Left colon (tissue), 2 donors: Measurements from ENCODE around the gene CBFB. TPM values are rescaled to one million over a fixed set of nuclear protein-coding genes. Genes with fewer than 3 reads are reported as not detected.
"Not testable (repeated sequence)": the region's sequence is repeated elsewhere in the genome, so short reads cannot be mapped to it uniquely, and the experiment has no call there.

Experiments used
- ATAC-seq: fragments of 200-7000 bp; cut with Tn5 transposase; one replicate; pipeline ENCODE4 v1.9.1; 2020; ENCODE audit warnings: mild to moderate bottlenecking, moderate library complexity
- DNase-seq, 2 donors: peaks; one replicate each; pipeline ENCODE4 v3.0.0-alpha.2; 2020
- intact Hi-C, 2 donors: fragments of 100-400 bp; cut with DNase I in 1 of 2; cut with micrococcal nuclease in 1 of 2; formaldehyde crosslinking; loops; one replicate each; pipeline versions ENCODE4 v1.11.2 to v1.14.0; 2022; cut with DNase I, micrococcal nuclease
- long read RNA-seq: library from polyadenylated mRNA; unstranded; transcript quantifications from one replicate; pipeline ENCODE4 v2.0.0, GENCODE V29; 2021
- total RNA-seq, 2 donors: library from RNA; stranded (reverse); fragmentation: NEBNext Ultra II Directional; extraction: Animal tissue kit (Norgen Biotek cat#: 25700); gene quantifications; one replicate each; pipeline ENCODE4 v1.2.1, GENCODE V29; 2021
- donor health status: DM: no; HTN: no; CAD: no.
- donor health status: DM: yes; HTN: yes; CAD: no.

Gene CBFB
- total RNA-seq, result 10 to 100 TPM; 25.8 to 27.0 TPM
- long read RNA-seq, transcript CBFB-202 (6 exons, 2,971 nt), result minor isoform, 13 of 53 reads
- long read RNA-seq, transcript CBFB-201 (6 exons, 3,136 nt), result major isoform, 19 of 53 reads
- long read RNA-seq, partial matches to known transcripts, result 14 of 53 reads
- long read RNA-seq, other reads (novel, unspliced or antisense), result 6 of 53 reads

DNA sequence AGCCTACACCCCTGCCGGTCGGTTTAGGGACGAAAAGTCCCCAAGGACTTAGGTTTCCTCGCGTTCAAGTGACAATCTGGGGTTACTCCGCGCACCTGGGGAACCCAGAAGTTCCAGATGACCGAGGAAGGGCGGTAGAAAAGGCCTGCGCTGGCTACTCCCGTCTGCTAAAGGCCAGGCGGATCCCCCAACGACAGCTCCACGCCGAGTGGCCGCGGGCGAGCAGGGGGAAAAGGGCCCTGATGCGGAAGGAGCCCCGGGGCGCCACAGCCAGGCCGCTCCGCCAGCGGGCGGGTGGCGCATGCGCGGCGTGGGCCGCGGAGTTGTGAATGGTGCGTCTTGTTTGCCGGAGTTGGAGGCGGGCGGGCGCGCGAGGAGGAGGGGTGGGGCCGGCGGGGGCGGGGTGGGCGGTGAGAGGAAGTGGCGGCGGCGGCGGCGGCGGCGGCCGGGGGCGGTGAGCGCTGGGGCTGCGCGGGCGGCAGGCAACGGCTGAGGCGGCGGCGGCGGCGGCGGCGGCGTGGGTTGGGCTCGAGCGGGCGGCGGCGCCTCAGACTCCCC, at the start of gene CBFB:
TSS of gene CBFB (plus strand) at position 454 of the 558 bp plus-strand sequence. CDS start 259 bp downstream, outside the sequence.
- intact Hi-C loops, result no loop called here
- peak; percentile 93 for ATAC-seq
- peak; percentile 91 to 92 for DNase-seq

DNA sequence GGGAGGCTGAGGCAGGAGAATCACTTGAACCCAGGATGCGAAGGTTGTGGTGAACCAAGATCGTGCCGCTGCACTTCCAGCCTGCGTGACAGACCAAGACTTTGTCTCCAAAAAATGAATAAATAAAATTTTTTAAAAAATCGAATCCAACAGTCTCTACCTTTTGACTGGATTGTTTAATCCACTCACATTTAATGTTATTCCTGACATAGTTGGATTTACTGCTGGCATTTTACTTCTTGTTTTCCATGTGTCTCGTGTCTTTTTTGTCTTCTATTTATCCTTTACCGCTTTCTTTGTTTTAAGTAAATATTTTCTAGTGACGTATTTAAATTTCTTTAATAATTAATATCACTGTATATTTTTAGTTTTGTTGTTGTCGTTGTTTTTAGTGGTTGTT, 45.9 kb upstream of the CBFB start:
- intact Hi-C loops, result no loop called here
- no peak for ATAC-seq
- no peak for DNase-seq

DNA sequence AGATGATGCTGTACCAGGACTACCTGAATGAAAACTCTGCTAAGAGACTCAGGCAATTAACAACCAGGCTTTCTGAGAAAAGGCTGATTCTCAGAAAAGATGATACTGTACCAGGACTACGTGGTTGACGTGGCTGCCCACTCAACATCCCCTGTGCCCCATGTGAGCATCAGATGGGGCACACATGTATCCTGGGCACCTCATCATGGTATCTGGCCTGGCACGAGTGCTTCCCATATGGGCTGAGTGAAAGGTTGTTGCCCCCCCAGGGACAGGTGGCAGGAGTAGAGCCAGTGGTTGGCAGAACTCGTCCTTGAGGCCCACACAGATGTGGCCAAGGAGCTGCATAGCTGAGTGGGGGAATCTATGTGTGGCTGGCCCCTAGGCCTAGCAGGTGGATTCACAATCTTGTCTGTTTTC, 44.0 kb upstream of the CBFB start:
- intact Hi-C loops, result no loop called here
- ATAC-seq, result no peak
- no peak for DNase-seq

GRCh38 chr16:66986559-66986958, 42.4 kb upstream of the CBFB start:
- DNase-seq (no peak), ATAC-seq (no peak)
- intact Hi-C loops, result no loop called here

DNA sequence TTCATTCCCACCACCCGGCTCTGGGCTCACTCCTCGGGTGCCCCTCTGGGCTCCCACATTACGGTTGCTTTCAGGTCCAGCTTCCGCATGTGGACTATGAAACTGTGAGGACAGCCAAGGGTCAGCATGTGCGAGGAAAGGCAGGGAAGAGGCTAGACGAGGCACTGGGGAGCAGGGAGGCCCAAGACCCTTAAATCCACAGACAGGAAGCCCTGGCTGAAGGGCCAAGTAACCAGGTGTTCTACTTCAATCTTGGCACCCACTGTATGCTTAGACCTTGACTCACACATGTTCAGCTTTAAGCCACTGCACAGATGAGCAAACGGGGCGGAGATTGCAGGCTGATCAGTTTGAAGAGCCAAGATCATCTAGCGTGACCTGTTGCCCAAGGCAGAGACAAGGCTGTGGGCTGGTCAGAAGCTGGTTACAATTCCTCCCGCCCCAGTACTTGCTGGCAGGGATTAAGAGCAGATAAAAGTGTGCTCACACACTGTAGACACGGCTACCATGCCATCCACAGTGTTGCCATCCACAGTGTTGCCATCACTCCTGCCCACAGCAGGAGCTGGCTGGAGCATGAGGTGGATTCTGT, 40.7 kb upstream of the CBFB start, which contains the start of gene CES4A:
TSS of gene CES4A (plus strand) at position 393 of the 592 bp plus-strand sequence. CDS start at position 577, 184 bp downstream.
- DNase-seq, result no peak
- no peak for ATAC-seq
- intact Hi-C loops, result no loop called here

DNA sequence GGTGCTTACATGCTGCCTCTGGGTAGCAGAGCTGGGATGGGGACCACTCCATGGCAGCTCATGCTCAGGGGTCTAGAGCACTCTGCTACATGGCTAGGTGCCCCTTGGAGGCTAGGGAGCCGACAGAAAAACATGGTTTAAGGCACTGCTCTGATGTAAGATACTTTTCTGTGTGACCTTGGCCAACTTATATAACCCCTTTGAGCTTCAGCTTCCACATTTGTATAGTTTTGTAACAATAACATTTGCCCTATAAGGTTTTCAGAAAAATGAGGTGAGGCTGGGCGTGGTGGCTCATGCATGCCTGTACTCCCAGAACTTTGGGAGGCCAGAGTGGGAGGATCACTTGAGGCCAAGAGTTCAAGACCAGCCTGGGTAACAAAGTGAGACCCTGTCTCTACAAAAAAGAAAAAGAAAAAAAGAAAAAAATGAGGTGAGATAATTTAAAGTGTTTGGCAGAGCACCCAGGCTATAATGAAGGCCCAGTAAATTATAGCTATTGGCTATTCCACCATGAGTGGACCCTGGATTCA, 37.3 kb upstream of the CBFB start:
- ATAC-seq, result no peak
- DNase-seq, result no peak
- intact Hi-C loops, result no loop called here

DNA sequence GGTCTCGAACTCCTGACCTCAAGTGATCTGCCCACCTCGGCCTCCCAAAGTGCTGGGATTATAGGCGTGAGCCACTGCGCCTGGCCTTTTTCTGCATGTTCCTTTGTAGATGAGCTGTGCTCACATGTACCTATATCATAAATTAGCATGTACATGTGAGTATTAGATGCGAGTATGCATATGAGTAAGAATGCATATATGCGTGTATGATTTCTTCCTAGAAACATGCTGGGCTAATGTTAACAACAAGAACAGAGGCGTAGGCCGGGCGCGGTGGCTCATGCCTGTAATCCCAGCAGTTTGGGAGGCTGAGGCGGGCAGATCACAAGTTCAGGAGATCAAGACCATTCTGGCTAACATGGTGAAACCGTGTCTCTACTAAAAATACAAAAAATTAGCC, 35.4 kb upstream of the CBFB start:
- DNase-seq, intact Hi-C loops, ATAC-seq: not testable (repeated sequence)

- ATAC-seq (peak; percentile 47), DNase-seq (peak in 1 of 2 donors; percentile 62)
- intact Hi-C loops, result no loop called here
Measured at GRCh38 chr16:66996324-66996982, 32.5 kb upstream of the CBFB start.

- intact Hi-C loops, result no loop called here
- ATAC-seq, result no peak
- DNase-seq, result no peak
Measured at GRCh38 chr16:66996983-66997358, 32.0 kb upstream of the CBFB start.

GRCh38 chr16:67000384-67001351, 28.3 kb upstream of the CBFB start:
- intact Hi-C loops, result no loop called here
- DNase-seq, result peak; percentile 67
- ATAC-seq, result peak; percentile 75

GRCh38 chr16:67001726-67002125, 27.2 kb upstream of the CBFB start:
- no peak for ATAC-seq
- DNase-seq, result no peak
- intact Hi-C loops, result no loop called here

DNA sequence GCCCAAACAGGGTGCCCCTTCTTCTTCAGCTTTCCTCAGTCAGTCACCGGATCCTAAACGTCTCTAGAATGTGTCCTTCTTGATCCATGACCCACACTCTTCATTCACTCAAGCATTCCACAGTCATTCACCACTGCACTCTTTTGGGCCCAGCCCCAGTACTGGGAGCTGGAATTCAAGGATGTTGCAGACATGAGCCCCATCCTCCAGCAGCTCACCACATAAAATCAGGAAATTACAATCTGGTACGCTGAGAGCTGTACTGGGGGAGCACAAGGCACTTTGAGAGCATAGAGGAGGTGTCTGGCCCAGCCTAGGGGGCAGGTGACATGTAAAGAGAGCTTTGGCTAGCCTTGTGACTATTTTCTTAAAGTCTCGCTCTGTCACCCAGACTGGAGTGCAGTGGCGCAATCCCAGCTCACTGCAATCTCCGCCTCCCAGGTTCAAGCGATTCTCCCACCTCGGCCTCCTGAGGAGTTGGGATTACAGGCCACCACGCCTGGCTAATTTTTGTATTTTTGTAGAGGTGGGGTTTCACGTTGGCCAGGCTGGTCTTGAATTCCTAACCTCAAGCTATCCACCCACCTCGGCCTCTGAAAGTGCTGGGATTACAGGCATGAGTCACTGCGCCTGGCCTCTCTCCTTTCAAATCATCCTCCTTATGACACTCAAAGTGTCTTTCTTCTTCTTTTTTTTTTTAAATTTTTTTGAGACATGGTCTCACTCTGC, 21.9 kb upstream of the CBFB start:
- ATAC-seq, result no peak
- no peak for DNase-seq
- intact Hi-C loops, result no loop called here

GRCh38 chr16:67009158-67009557, 19.8 kb upstream of the CBFB start:
- DNase-seq (no peak), ATAC-seq (no peak)
- intact Hi-C loops, result no loop called here

DNA sequence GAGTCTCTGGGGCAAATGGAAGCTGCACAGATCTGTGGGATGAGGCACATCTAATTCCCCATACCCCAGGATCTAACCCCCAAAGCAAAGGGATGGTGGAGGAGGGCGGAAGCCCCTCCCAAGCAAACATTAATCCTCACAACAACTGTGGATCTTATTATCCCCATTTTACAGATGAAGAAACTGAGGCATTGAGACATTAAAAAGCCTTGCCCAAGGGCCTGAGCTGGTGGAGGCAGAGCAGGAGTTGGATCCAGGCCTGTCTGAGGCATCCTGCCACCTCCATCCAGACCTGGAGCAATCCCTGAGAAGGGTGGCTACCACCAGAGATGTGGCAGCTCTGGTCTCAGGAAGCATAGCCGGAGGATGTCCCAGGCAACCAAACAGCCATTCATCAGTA, 17.7 kb upstream of the CBFB start:
- intact Hi-C loops, result no loop called here
- DNase-seq (no peak), ATAC-seq (no peak)

DNA sequence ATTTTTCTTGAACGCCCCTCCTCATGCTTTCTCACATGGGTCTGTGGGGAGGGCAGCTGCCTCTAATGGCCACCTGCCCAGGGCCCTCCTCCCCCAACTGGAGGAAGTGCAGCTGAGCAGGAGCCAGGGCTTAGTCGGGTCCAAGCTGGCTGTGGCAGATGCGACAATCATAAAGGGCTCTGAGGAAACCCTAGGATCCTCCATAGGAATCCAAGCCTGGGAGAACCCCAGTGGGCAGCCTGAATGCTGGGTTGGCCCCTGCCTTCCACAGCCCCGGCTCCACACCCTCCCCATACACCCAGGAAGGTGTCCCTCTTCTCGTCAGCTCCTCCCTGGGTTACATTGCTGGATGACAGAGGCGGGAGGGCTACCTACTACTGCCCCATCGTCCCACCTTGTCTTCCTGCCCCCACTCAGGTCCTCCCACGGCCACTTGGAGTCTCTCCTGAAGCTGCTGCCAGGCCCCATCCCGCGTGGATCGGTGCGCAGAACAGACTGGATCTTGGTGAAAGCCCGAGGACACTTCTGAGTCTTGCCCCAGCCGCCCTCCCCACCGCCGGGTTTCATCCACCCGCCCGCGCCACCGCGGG, 15.6 kb upstream of the CBFB start:
- DNase-seq, result peak in 1 of 2 donors; percentile 18
- no peak for ATAC-seq
- intact Hi-C loops, result no loop called here

DNA sequence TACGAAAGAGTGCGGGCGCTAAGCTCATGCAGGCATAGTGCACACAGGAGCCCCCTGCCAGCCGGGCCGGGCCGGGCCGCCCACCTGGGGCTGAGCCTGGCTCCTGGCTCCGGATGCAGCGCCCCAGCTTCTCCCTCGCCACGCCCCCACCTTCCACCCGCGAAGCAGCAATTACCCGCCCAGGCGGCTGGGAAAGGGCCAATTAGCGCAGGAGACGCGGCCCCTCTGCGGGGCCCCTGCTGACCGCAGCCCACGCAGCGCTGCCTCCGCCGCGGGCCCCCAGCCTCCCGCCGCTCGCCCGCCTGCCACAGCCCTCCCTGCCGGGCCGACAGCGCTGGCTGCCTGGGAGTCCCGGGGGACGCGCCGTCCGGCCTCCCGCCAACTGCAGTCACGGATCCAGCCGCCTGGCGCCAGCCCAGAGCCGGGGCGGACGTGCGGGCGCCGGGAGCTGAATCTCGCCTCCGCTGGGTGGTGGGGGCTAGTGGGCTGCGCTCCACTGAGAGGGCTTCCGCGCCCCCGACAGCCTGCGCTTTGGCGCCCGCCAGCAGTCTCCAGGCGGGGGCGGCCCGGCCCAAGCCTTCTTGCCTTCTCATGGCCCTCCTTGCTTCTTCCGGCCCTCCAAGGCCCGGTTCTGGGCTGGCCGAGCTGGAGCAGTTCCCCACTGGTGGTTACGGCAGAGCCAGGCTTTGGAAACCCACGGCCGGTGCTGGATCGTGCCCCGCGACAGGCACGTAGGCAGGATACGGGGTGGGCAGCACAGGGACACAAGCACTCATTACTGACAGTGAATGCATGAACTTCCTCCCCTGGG, 14.9 kb upstream of the CBFB start:
- intact Hi-C loops, result no loop called here
- peak; percentile 67 for ATAC-seq
- peak; percentile 37 to 67 for DNase-seq
